ENCODE results near the gene CIC. TPM values are rescaled to one million over a fixed set of nuclear protein-coding genes. Genes with fewer than 3 reads are reported as not detected.

The CIC gene
- total and polyA plus RNA-seq, 9 of the 15 experiments (the other 6 are each of a cell fraction or from before 2014, with no cell fraction given): 0.07 to 44.7 (median 8.6) TPM

- intact Hi-C loops (cut with micrococcal nuclease) (no loop called here), in situ Hi-C loops (cut with MboI) (no loop called here)
- FAIRE-seq (no peak), DNase-seq (ENCODE audit: extremely low read depth in 1 of 4, low spot score in 3 of 4) (no peak), ATAC-seq (no peak)
- WGBS (ENCODE audit: insufficient coverage, low coverage, missing lambda C conversion rate): 48% methylated on average over 2 of the region's 2 CpGs
- peaks cover 2% of the 10 kb centered on the region; the same call in 1 of the 3 replicates for H3K36me3 ChIP-seq (ENCODE audit: control insufficient read depth, insufficient read depth, low read length)
- TF ChIP-seq ZBTB33 (CRISPR knock-in tag; IDR thresholded peaks at IDR 0.05) (no peak), KDM5B (IDR thresholded peaks at IDR 0.05; ENCODE audit: insufficient replicate concordance, low read depth, low read length) (no peak), NFIC (IDR thresholded peaks at IDR 0.05) (no peak), ZNF12 (CRISPR knock-in tag; IDR thresholded peaks at IDR 0.05) (no peak), ZNF398 (CRISPR knock-in tag; IDR thresholded peaks at IDR 0.05) (no peak), CEBPG (CRISPR knock-in tag; IDR thresholded peaks at IDR 0.05) (no peak), CEBPG (tag; conservative IDR thresholded peaks at IDR 0.05 in 1 of 2, IDR thresholded peaks at IDR 0.05 in 1 of 2) (no peak), ZNF445 (CRISPR knock-in tag; IDR thresholded peaks at IDR 0.05; ENCODE audit: low read depth) (no peak), HMGXB4 (CRISPR knock-in tag; IDR thresholded peaks at IDR 0.05) (no peak), TBL1XR1 (IDR thresholded peaks at IDR 0.05; ENCODE audit: low read length in 2 of 2) (no peak), EP300 (IDR thresholded peaks at IDR 0.05; ENCODE audit: low read length) (no peak), TBP (optimal IDR thresholded peaks at IDR 0.05; ENCODE audit: low read depth, low read length) (no peak), FOXK2 (conservative IDR thresholded peaks at IDR 0.05 in 1 of 2, IDR thresholded peaks at IDR 0.05 in 1 of 2; ENCODE audit: low read depth in 2 of 2) (no peak)
- TF ChIP-seq, protein P1, sequence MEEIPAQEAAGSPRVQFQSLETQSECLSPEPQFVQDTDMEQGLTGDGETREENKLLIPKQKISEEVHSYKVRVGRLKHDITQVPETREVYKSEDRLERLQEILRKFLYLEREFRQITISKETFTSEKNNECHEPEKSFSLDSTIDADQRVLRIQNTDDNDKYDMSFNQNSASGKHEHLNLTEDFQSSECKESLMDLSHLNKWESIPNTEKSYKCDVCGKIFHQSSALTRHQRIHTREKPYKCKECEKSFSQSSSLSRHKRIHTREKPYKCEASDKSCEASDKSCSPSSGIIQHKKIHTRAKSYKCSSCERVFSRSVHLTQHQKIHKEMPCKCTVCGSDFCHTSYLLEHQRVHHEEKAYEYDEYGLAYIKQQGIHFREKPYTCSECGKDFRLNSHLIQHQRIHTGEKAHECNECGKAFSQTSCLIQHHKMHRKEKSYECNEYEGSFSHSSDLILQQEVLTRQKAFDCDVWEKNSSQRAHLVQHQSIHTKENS (CRISPR knock-in tag; IDR thresholded peaks at IDR 0.05): no peak
- BruUV-seq (replicated peaks): no TSS peak
- ChIA-PET POLR2A (interaction anchor here (0.6 kb wide), 1 partner anchor 113 kb away, joined by 3 read pairs; no protein-coding TSS in a partner anchor), CTCF (ENCODE audit: low intra/inter-chr PET ratio) (no interaction called here)
- no peak overlapping the region for H3K27ac ChIP-seq (ENCODE audit: extremely low read depth, low read depth, low read length)
- no peaks in the 10 kb centered on the region for H3K9me3 ChIP-seq (replicated peaks; ENCODE audit: control insufficient read depth, insufficient read depth, low read depth, low read length)
- no peak overlapping the region for H3K4me2 ChIP-seq (ENCODE audit: insufficient read depth, low read length)
- H3K9ac ChIP-seq (ENCODE audit: insufficient read depth in 1 of 2, low read depth in 2 of 2, low read length in 2 of 2): no peak overlapping the region
- peaks cover 20% of the 10 kb centered on the region for H3K79me2 ChIP-seq (ENCODE audit: control insufficient read depth, insufficient read depth, low read length)
- no peak overlapping the region for H2AFZ ChIP-seq (ENCODE audit: low read depth, low read length)
- no peaks in the 10 kb centered on the region for H3K27me3 ChIP-seq (ENCODE audit: control insufficient read depth in 2 of 2, insufficient read depth in 2 of 2, low read length in 2 of 2)
- H3K4me3 ChIP-seq: no peak overlapping the region
- no peaks in the 10 kb centered on the region; the same call in 1 of the 2 replicates for H4K20me1 ChIP-seq (replicated peaks; ENCODE audit: control insufficient read depth, insufficient read depth, low read length)
- no peaks in the 10 kb centered on the region for H3K9me1 ChIP-seq (ENCODE audit: control insufficient read depth, insufficient read depth, low read length)
- H3K4me1 ChIP-seq (replicated peaks in 1 of 2; ENCODE audit: control insufficient read depth in 2 of 2, insufficient read depth in 2 of 2, low read length in 2 of 2): peaks cover 5 to 25% of the 10 kb centered on the region in 2 experiments; a peak in 4 of 5 replicates
These were observed 61.2 kb downstream of the CIC start for GRCh38 chr19:42330241-42330711.
